PC-3 (cell line): Measurements from ENCODE around the gene CAMTA1.

Experiments
- CTCF ChIP-seq: fragments of 300-600 bp; sonication (generic); conservative IDR thresholded peaks from 2 replicates; pipeline ENCODE4 v1.5.1; 2017; ENCODE audit warnings: antibody characterized with exemption, low read depth, mild to moderate bottlenecking, low read length
- EZH2 ChIP-seq: fragments of 300-600 bp; sonication (generic); IDR thresholded peaks from one replicate; pipeline ENCODE4 v1.6.1; 2017; ENCODE audit warnings: antibody characterized with exemption, mild to moderate bottlenecking, low read length; ENCODE audit not compliant: unreplicated experiment
- EZH2phosphoT487 ChIP-seq: fragments of 300-600 bp; sonication (generic); IDR thresholded peaks from 2 replicates; pipeline ENCODE4 v1.6.1; 2018; ENCODE audit warnings: mild to moderate bottlenecking, antibody characterized with exemption, low read length, borderline replicate concordance

- no peak for TF ChIP-seq EZH2phosphoT487
- no peak for TF ChIP-seq CTCF
- TF ChIP-seq EZH2 = no peak
These were observed 895.7 kb downstream of the CAMTA1 start for GRCh38 chr1:7680955-7681268.
